SK-N-SH treated with all-trans-retinoic acid at 6 μM for 48 hours (cell line): ENCODE data around the gene CIT.
A peak's percentile ranks its signal among the peaks of the same experiment; 100 is the strongest.
"Not testable (repeated sequence)": the region's sequence is repeated elsewhere in the genome, so short reads cannot be mapped to it uniquely, and the experiment has no call there.

Source experiments
- ATAC-seq: fragments of 200-7000 bp; cut with Tn5 transposase; 3 replicates; pipeline ENCODE4 v1.9.1; 2020; ENCODE audit warnings: mild to moderate bottlenecking, moderate library complexity
- ARNTL ChIP-seq: fragments of 450-650 bp; formaldehyde crosslinking; IDR thresholded peaks from 2 replicates; pipeline ENCODE4 v1.5.0; 2020; ENCODE audit warnings: low read depth, mild to moderate bottlenecking, moderate library complexity, borderline replicate concordance
- BACH2 ChIP-seq: fragments of 250-450 bp; sonication (Bioruptor Pico); IDR thresholded peaks from 2 replicates; pipeline ENCODE4 v1.9.0; 2021; ENCODE audit warnings: mild to moderate bottlenecking, borderline replicate concordance
- GLIS3 ChIP-seq: fragments of 250-450 bp; sonication (Bioruptor Pico); IDR thresholded peaks from 2 replicates; pipeline ENCODE4 v1.5.0; 2020; ENCODE audit warnings: mild to moderate bottlenecking, moderate library complexity
- ISL1 ChIP-seq: fragments of 250-450 bp; sonication (Bioruptor Pico); IDR thresholded peaks from 2 replicates; pipeline ENCODE4 v2.1.2; 2022; ENCODE audit warnings: mild to moderate bottlenecking, moderate library complexity
- OSR1 ChIP-seq: fragments of 250-450 bp; sonication (Bioruptor Pico); IDR thresholded peaks from 2 replicates; pipeline ENCODE4 v1.8.0; 2022; ENCODE audit warnings: moderate library complexity, mild to moderate bottlenecking, inconsistent platforms
- PPARA ChIP-seq: fragments of 250-450 bp; sonication (Bioruptor Pico); IDR thresholded peaks from 2 replicates; pipeline ENCODE4 v1.5.0; 2020; ENCODE audit warnings: mild to moderate bottlenecking, borderline replicate concordance
- RARB ChIP-seq: fragments of 250-450 bp; sonication (Bioruptor Pico); IDR thresholded peaks from 2 replicates; pipeline ENCODE4 v1.8.0; 2021; ENCODE audit warnings: mild to moderate bottlenecking, moderate library complexity
- SNAI2 ChIP-seq: fragments of 250-450 bp; sonication (Bioruptor Pico); IDR thresholded peaks from 2 replicates; pipeline ENCODE4 v1.5.0; 2020; ENCODE audit warnings: mild to moderate bottlenecking, moderate library complexity
- TCF4 ChIP-seq: fragments of 250-450 bp; sonication (Bioruptor Pico); IDR thresholded peaks from 2 replicates; pipeline ENCODE4 v1.8.0; 2021; ENCODE audit warnings: mild to moderate bottlenecking, moderate library complexity, borderline replicate concordance
- TOX ChIP-seq: fragments of 250-450 bp; sonication (Bioruptor Pico); IDR thresholded peaks from 2 replicates; pipeline ENCODE4 v1.8.0; 2021; ENCODE audit warnings: mild to moderate bottlenecking, moderate library complexity, borderline replicate concordance
- TSHZ2 ChIP-seq: fragments of 250-450 bp; sonication (Bioruptor Pico); IDR thresholded peaks from 2 replicates; pipeline ENCODE4 v1.5.0; 2020; ENCODE audit warnings: mild to moderate bottlenecking, moderate library complexity
- ZC3H10 ChIP-seq: fragments of 250-450 bp; sonication (Bioruptor Pico); IDR thresholded peaks from 2 replicates; pipeline ENCODE4 v1.5.1; 2021; ENCODE audit warnings: mild to moderate bottlenecking, moderate library complexity
- ZFP30 ChIP-seq: fragments of 450-650 bp; formaldehyde crosslinking; IDR thresholded peaks from 2 replicates; pipeline ENCODE4 v1.5.0; 2022; ENCODE audit warnings: mild to moderate bottlenecking, moderate library complexity
- ZNF565 ChIP-seq: fragments of 450-650 bp; formaldehyde crosslinking; conservative IDR thresholded peaks from 2 replicates; pipeline ENCODE4 v1.5.0; 2020; ENCODE audit warnings: low read depth, mild to moderate bottlenecking, moderate library complexity
- ZNF70 ChIP-seq: fragments of 450-650 bp; formaldehyde crosslinking; IDR thresholded peaks from 2 replicates; pipeline ENCODE4 v1.5.0; 2020; ENCODE audit warnings: mild to moderate bottlenecking, moderate library complexity
- ZNF8 ChIP-seq: fragments of 450-650 bp; formaldehyde crosslinking; IDR thresholded peaks from 2 replicates; pipeline ENCODE4 v1.5.0; 2020; ENCODE audit warnings: mild to moderate bottlenecking, moderate library complexity
- TF ChIP-seq, protein P1 (sequence below): fragments of 250-450 bp; sonication (Bioruptor Pico); IDR thresholded peaks from 2 replicates; pipeline ENCODE4 v1.8.0; 2021; ENCODE audit warnings: low read depth, mild to moderate bottlenecking, moderate library complexity, borderline replicate concordance
- TF ChIP-seq, protein P2 (sequence below): fragments of 250-450 bp; sonication (Bioruptor Pico); IDR thresholded peaks from 2 replicates; pipeline ENCODE4 v1.5.1; 2020; ENCODE audit warnings: low read depth, mild to moderate bottlenecking, moderate library complexity
- TF ChIP-seq, protein P3 (sequence below): fragments of 250-450 bp; sonication (Bioruptor Pico); IDR thresholded peaks from 2 replicates; pipeline ENCODE4 v1.5.1; 2021; ENCODE audit warnings: mild to moderate bottlenecking, moderate library complexity
- TF ChIP-seq, protein P4 (sequence below): fragments of 250-450 bp; sonication (Bioruptor Pico); IDR thresholded peaks from 2 replicates; pipeline ENCODE4 v1.8.0; 2020; ENCODE audit warnings: mild to moderate bottlenecking, moderate library complexity, borderline replicate concordance

CIT gene

GRCh38 chr12:119710374-119710964 lies 166.7 kb downstream of the CIT start:
- TF ChIP-seq, protein P1, sequence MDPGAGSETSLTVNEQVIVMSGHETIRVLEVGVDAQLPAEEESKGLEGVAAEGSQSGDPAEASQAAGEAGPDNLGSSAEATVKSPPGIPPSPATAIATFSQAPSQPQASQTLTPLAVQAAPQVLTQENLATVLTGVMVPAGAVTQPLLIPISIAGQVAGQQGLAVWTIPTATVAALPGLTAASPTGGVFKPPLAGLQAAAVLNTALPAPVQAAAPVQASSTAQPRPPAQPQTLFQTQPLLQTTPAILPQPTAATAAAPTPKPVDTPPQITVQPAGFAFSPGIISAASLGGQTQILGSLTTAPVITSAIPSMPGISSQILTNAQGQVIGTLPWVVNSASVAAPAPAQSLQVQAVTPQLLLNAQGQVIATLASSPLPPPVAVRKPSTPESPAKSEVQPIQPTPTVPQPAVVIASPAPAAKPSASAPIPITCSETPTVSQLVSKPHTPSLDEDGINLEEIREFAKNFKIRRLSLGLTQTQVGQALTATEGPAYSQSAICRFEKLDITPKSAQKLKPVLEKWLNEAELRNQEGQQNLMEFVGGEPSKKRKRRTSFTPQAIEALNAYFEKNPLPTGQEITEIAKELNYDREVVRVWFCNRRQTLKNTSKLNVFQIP (CRISPR knock-in tag), result no peak
- TF ChIP-seq TSHZ2 (CRISPR knock-in tag) (no peak), RARB (CRISPR knock-in tag) (no peak), ZNF565 (no peak), BACH2 (CRISPR knock-in tag) (no peak), OSR1 (no peak), ZC3H10 (no peak), ZFP30 (no peak), PPARA (no peak), ISL1 (no peak), TCF4 (CRISPR knock-in tag) (no peak), SNAI2 (CRISPR knock-in tag) (no peak), ZNF8 (CRISPR knock-in tag) (no peak), GLIS3 (CRISPR knock-in tag) (no peak), TOX (no peak), ZNF70 (no peak)
- TF ChIP-seq, protein P2, sequence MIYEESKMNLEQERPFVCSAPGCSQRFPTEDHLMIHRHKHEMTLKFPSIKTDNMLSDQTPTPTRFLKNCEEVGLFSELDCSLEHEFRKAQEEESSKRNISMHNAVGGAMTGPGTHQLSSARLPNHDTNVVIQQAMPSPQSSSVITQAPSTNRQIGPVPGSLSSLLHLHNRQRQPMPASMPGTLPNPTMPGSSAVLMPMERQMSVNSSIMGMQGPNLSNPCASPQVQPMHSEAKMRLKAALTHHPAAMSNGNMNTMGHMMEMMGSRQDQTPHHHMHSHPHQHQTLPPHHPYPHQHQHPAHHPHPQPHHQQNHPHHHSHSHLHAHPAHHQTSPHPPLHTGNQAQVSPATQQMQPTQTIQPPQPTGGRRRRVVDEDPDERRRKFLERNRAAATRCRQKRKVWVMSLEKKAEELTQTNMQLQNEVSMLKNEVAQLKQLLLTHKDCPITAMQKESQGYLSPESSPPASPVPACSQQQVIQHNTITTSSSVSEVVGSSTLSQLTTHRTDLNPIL, result no peak
- TF ChIP-seq, protein P3, sequence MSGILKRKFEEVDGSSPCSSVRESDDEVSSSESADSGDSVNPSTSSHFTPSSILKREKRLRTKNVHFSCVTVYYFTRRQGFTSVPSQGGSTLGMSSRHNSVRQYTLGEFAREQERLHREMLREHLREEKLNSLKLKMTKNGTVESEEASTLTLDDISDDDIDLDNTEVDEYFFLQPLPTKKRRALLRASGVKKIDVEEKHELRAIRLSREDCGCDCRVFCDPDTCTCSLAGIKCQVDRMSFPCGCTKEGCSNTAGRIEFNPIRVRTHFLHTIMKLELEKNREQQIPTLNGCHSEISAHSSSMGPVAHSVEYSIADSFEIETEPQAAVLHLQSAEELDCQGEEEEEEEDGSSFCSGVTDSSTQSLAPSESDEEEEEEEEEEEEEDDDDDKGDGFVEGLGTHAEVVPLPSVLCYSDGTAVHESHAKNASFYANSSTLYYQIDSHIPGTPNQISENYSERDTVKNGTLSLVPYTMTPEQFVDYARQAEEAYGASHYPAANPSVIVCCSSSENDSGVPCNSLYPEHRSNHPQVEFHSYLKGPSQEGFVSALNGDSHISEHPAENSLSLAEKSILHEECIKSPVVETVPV (CRISPR knock-in tag), result no peak
- TF ChIP-seq, protein P4, sequence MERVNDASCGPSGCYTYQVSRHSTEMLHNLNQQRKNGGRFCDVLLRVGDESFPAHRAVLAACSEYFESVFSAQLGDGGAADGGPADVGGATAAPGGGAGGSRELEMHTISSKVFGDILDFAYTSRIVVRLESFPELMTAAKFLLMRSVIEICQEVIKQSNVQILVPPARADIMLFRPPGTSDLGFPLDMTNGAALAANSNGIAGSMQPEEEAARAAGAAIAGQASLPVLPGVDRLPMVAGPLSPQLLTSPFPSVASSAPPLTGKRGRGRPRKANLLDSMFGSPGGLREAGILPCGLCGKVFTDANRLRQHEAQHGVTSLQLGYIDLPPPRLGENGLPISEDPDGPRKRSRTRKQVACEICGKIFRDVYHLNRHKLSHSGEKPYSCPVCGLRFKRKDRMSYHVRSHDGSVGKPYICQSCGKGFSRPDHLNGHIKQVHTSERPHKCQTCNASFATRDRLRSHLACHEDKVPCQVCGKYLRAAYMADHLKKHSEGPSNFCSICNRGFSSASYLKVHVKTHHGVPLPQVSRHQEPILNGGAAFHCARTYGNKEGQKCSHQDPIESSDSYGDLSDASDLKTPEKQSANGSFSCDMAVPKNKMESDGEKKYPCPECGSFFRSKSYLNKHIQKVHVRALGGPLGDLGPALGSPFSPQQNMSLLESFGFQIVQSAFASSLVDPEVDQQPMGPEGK (CRISPR knock-in tag), result no peak
- ATAC-seq, result no peak

DNA sequence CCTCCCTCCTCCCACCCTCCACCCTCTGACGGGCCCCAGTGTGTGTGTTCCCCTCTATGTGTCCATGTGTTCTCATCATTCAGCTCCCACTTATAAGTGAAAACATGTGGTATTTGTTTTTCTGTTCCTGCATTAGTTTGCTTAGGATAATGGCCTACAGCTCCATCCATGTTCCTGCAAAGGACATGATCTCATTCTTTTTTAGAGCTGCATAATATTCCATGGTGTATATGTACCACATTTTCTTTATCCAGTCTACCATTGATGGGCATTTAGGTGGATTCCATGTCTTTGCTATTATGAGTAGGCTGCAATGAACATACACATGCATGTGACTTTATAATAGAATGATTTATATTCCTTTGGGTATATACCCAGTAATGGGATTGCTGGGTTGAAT lies 170.7 kb downstream of the CIT start:
- not testable (repeated sequence) for ATAC-seq
- peak; percentile 62; the same call in 1 of the 2 replicates for TF ChIP-seq ZNF8 (CRISPR knock-in tag)

DNA sequence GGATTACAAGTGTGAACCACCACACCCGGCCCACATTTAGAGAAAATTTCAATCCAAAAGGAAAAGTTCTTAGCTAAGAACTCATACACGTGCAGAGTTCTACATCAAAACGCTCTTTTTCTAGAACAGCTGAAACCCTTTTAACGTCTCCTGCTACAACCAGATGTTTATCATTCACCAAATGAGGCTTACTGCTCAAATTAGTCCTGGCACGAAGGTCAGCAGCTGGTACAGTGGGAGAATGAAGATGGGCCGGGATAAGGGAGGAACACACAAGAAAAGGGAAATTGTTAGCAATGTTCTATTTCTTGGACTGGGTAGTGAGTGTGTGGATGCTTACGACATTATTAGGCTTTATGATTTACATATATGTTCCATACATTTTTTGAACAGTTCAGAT lies 171.9 kb downstream of the CIT start:
- ATAC-seq, result no peak
- peak; percentile 29; the same call in 1 of the 2 replicates for TF ChIP-seq TCF4 (CRISPR knock-in tag)
- no peak for TF ChIP-seq BACH2 (CRISPR knock-in tag)
- no peak for TF ChIP-seq PPARA
- no peak for TF ChIP-seq ARNTL (CRISPR knock-in tag)
